GM23338 (cell line): ENCODE data around the gene RHNO1. TPM values are rescaled to one million over a fixed set of nuclear protein-coding genes. Genes with fewer than 3 reads are reported as not detected.

ENCODE experiments used
- ATAC-seq: fragments of 200-7000 bp; cut with Tn5 transposase; 3 replicates; pipeline ENCODE4 v1.9.1; 2020
- DNase-seq: peaks from one replicate; pipeline ENCODE4 v3.0.0-alpha.2; 2015; ENCODE audit warnings: low spot score
- H2AFZ ChIP-seq: fragments of 200-600 bp; sonication (generic); 2 replicates; pipeline ENCODE4 v1.8.0; 2016; ENCODE audit warnings: antibody characterized with exemption, mild to moderate bottlenecking, moderate library complexity
- H3F3A ChIP-seq: fragments of 200-600 bp; sonication (generic); replicated peaks from 2 replicates; pipeline ENCODE4 v1.8.0; 2017; ENCODE audit warnings: antibody characterized with exemption, mixed run types, low read depth
- H3K27ac ChIP-seq: fragments of 200-600 bp; sonication (generic); 2 replicates; pipeline ENCODE4 v1.6.1; 2016; ENCODE audit warnings: low read depth
- H3K27me3 ChIP-seq: fragments of 200-600 bp; sonication (generic); 2 replicates; pipeline ENCODE4 v1.8.0; 2016; ENCODE audit warnings: mild to moderate bottlenecking, mixed run types, moderate library complexity; ENCODE audit not compliant: insufficient read depth
- H3K36me3 ChIP-seq: fragments of 200-600 bp; sonication (generic); 2 replicates; pipeline ENCODE4 v1.8.0; 2016; ENCODE audit warnings: mild to moderate bottlenecking; ENCODE audit not compliant: insufficient read depth
- H3K4me1 ChIP-seq: fragments of 200-600 bp; sonication (generic); 2 replicates; pipeline ENCODE4 v1.8.0; 2016; ENCODE audit warnings: mild to moderate bottlenecking, moderate library complexity; ENCODE audit not compliant: insufficient read depth
- H3K4me2 ChIP-seq: fragments of 200-600 bp; sonication (generic); 2 replicates; pipeline ENCODE4 v1.7.1; 2017; ENCODE audit warnings: mixed run types
- H3K4me3 ChIP-seq: fragments of 200-600 bp; sonication (generic); 2 replicates; pipeline ENCODE4 v1.6.1; 2016; ENCODE audit warnings: mixed run types
- H3K79me2 ChIP-seq: fragments of 200-600 bp; sonication (generic); replicated peaks from 2 replicates; pipeline ENCODE4 v1.8.0; 2017; ENCODE audit warnings: mild to moderate bottlenecking; ENCODE audit not compliant: insufficient read depth
- H3K9me2 ChIP-seq: fragments of 200-600 bp; sonication (generic); 2 replicates; pipeline ENCODE4 v1.8.0; 2017; ENCODE audit not compliant: insufficient read depth
- H4K20me1 ChIP-seq: fragments of 200-600 bp; sonication (generic); replicated peaks from 2 replicates; pipeline ENCODE4 v1.8.0; 2017; ENCODE audit warnings: mild to moderate bottlenecking; ENCODE audit not compliant: insufficient read depth
- H3K27ac Mint-ChIP-seq: 2 replicates; pipeline ENCODE4 v1.8.0; 2020; ENCODE audit warnings: inconsistent platforms, mild to moderate bottlenecking, moderate library complexity, mixed read lengths
- H3K27me3 Mint-ChIP-seq: 3 replicates; pipeline ENCODE4 v1.8.0; 2022; ENCODE audit warnings: low read depth, mild to moderate bottlenecking, moderate library complexity, mixed read lengths, inconsistent platforms; ENCODE audit not compliant: insufficient read depth, poor library complexity
- H3K36me3 Mint-ChIP-seq: 3 replicates; pipeline ENCODE4 v1.8.0; 2021; ENCODE audit warnings: low read depth, mild to moderate bottlenecking, inconsistent platforms, moderate library complexity, mixed read lengths
- H3K4me1 Mint-ChIP-seq: 3 replicates; pipeline ENCODE4 v1.8.0; 2020; ENCODE audit warnings: mild to moderate bottlenecking, inconsistent platforms, mixed read lengths
- H3K4me3 Mint-ChIP-seq: 3 replicates; pipeline ENCODE4 v1.8.0; 2021; ENCODE audit warnings: moderate library complexity, mild to moderate bottlenecking, inconsistent platforms, mixed read lengths
- H3K9me3 Mint-ChIP-seq: 3 replicates; pipeline ENCODE4 v1.8.0; 2020; ENCODE audit warnings: moderate library complexity, mild to moderate bottlenecking, inconsistent platforms, mixed read lengths
- CREB1 ChIP-seq: fragments of 250-450 bp; sonication (Bioruptor Pico); IDR thresholded peaks from 2 replicates; pipeline ENCODE4 v1.5.0; 2020; ENCODE audit warnings: low read depth, mild to moderate bottlenecking, moderate library complexity
- EZH2 ChIP-seq: fragments of 200-600 bp; sonication (generic); IDR thresholded peaks from one replicate; pipeline ENCODE4 v1.8.0; 2017; ENCODE audit warnings: antibody characterized with exemption, mild to moderate bottlenecking, low read depth; ENCODE audit not compliant: unreplicated experiment
- JUNB ChIP-seq: IDR thresholded peaks from one replicate; pipeline ENCODE4 v1.6.1; 2016; ENCODE audit warnings: antibody characterized with exemption; ENCODE audit not compliant: unreplicated experiment
- POLR2AphosphoS5 ChIP-seq: IDR thresholded peaks from 2 replicates; pipeline ENCODE4 v1.6.1; 2016; ENCODE audit warnings: antibody characterized with exemption, low read depth
- ZNF331 ChIP-seq: fragments of 250-450 bp; sonication (Bioruptor Pico); IDR thresholded peaks from 2 replicates; pipeline ENCODE4 v1.5.0; 2020; ENCODE audit warnings: low read depth, mild to moderate bottlenecking, moderate library complexity
- polyA plus RNA-seq: library from polyadenylated mRNA; unstranded; fragments of >200 nt; fragmentation: Nextera tagmentation; extraction: Ambion mirVana; gene quantifications from 2 replicates; pipeline ENCODE4 v1.2.1, GENCODE V29; 2016
- total RNA-seq: library from RNA; depleted of rRNA; stranded (reverse); fragments of >200 nt; shearing (Covaris generic); gene quantifications from 2 replicates; pipeline ENCODE4 v1.2.3, GENCODE V29; 2014
- TF ChIP-seq, protein P1 (sequence below): IDR thresholded peaks from 2 replicates; pipeline ENCODE4 v1.6.1; 2016; ENCODE audit warnings: antibody characterized with exemption
- TF ChIP-seq, protein P2 (sequence below), 2 experiments: fragments of 200-600 bp in 1 of 2; sonication (generic) in 1 of 2; conservative IDR thresholded peaks; 2 replicates each; pipeline versions ENCODE4 v1.5.1 to v1.6.1; 2016 to 2017; ENCODE audit warnings: antibody characterized with exemption in 2 of 2, low read depth in 2 of 2, mild to moderate bottlenecking in 2 of 2, moderate library complexity in 1 of 2
- TF ChIP-seq, protein P3 (sequence below): fragments of 250-450 bp; sonication (Bioruptor Pico); IDR thresholded peaks from 2 replicates; pipeline ENCODE4 v1.5.0; 2020; ENCODE audit warnings: mild to moderate bottlenecking, moderate library complexity
- TF ChIP-seq, protein P4 (sequence below): IDR thresholded peaks from one replicate; pipeline ENCODE4 v1.6.1; 2018; ENCODE audit warnings: antibody characterized with exemption; ENCODE audit not compliant: unreplicated experiment

RHNO1 gene
- total and polyA plus RNA-seq, 2 experiments from 2014 or later = 56.4 to 63.8 TPM

DNA sequence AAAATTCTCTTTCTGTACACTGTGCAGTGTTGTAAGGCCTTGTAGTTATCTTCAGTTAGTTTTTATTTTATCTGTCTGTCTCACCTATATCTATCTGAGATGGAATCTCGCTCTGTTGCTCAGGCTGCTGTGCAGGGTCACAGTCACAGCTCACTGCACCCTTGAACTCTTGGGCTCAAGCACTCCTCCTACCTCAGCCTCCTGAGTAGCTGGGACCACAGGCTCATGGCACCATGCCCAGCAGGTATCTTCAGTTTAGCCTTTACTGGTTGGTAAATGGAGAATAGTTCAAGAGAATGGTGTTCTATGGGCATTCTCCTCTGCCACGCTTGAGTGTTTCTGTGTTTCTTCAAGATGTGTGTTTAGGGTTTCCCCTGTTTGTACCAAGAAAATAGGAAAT lies 27.2 kb downstream of the RHNO1 start:
- Mint-ChIP-seq H3K27me3 (peaks cover 4% of the 10 kb centered on the region), H3K4me1 (peaks cover 3% of the 10 kb centered on the region), H3K9me3 (no peaks in the 10 kb centered on the region), H3K36me3 (no peaks in the 10 kb centered on the region), H3K4me3 (no peak overlapping the region), H3K27ac (0 out of 2 replicates have a peak overlapping the region, but pooled peaks have one; percentile 19)
- DNase-seq (no peak), ATAC-seq (no peak)
- Histone ChIP-seq H2AFZ (no peak overlapping the region), H3K27ac (peak overlapping the region; percentile 23; the same call in 1 of the 2 replicates), H3K79me2 (peaks cover 17% of the 10 kb centered on the region), H3K9me2 (no peaks in the 10 kb centered on the region), H3K4me3 (no peak overlapping the region), H4K20me1 (no peaks in the 10 kb centered on the region), H3F3A (no peaks in the 10 kb centered on the region; the same call in 1 of the 2 replicates), H3K4me2 (no peak overlapping the region), H3K4me1 (peaks cover 4% of the 10 kb centered on the region), H3K27me3 (no peaks in the 10 kb centered on the region), H3K36me3 (no peaks in the 10 kb centered on the region)
- TF ChIP-seq, protein P1, sequence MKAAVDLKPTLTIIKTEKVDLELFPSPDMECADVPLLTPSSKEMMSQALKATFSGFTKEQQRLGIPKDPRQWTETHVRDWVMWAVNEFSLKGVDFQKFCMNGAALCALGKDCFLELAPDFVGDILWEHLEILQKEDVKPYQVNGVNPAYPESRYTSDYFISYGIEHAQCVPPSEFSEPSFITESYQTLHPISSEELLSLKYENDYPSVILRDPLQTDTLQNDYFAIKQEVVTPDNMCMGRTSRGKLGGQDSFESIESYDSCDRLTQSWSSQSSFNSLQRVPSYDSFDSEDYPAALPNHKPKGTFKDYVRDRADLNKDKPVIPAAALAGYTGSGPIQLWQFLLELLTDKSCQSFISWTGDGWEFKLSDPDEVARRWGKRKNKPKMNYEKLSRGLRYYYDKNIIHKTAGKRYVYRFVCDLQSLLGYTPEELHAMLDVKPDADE = no peak
- TF ChIP-seq POLR2AphosphoS5 (no peak), ZNF331 (CRISPR knock-in tag) (no peak), EZH2 (no peak), JUNB (no peak), CREB1 (no peak)
- TF ChIP-seq, protein P2, sequence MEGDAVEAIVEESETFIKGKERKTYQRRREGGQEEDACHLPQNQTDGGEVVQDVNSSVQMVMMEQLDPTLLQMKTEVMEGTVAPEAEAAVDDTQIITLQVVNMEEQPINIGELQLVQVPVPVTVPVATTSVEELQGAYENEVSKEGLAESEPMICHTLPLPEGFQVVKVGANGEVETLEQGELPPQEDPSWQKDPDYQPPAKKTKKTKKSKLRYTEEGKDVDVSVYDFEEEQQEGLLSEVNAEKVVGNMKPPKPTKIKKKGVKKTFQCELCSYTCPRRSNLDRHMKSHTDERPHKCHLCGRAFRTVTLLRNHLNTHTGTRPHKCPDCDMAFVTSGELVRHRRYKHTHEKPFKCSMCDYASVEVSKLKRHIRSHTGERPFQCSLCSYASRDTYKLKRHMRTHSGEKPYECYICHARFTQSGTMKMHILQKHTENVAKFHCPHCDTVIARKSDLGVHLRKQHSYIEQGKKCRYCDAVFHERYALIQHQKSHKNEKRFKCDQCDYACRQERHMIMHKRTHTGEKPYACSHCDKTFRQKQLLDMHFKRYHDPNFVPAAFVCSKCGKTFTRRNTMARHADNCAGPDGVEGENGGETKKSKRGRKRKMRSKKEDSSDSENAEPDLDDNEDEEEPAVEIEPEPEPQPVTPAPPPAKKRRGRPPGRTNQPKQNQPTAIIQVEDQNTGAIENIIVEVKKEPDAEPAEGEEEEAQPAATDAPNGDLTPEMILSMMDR (conservative IDR thresholded peaks at IDR 0.05; ENCODE audit: low read depth in 2 of 2) = no peak
- TF ChIP-seq, protein P3, sequence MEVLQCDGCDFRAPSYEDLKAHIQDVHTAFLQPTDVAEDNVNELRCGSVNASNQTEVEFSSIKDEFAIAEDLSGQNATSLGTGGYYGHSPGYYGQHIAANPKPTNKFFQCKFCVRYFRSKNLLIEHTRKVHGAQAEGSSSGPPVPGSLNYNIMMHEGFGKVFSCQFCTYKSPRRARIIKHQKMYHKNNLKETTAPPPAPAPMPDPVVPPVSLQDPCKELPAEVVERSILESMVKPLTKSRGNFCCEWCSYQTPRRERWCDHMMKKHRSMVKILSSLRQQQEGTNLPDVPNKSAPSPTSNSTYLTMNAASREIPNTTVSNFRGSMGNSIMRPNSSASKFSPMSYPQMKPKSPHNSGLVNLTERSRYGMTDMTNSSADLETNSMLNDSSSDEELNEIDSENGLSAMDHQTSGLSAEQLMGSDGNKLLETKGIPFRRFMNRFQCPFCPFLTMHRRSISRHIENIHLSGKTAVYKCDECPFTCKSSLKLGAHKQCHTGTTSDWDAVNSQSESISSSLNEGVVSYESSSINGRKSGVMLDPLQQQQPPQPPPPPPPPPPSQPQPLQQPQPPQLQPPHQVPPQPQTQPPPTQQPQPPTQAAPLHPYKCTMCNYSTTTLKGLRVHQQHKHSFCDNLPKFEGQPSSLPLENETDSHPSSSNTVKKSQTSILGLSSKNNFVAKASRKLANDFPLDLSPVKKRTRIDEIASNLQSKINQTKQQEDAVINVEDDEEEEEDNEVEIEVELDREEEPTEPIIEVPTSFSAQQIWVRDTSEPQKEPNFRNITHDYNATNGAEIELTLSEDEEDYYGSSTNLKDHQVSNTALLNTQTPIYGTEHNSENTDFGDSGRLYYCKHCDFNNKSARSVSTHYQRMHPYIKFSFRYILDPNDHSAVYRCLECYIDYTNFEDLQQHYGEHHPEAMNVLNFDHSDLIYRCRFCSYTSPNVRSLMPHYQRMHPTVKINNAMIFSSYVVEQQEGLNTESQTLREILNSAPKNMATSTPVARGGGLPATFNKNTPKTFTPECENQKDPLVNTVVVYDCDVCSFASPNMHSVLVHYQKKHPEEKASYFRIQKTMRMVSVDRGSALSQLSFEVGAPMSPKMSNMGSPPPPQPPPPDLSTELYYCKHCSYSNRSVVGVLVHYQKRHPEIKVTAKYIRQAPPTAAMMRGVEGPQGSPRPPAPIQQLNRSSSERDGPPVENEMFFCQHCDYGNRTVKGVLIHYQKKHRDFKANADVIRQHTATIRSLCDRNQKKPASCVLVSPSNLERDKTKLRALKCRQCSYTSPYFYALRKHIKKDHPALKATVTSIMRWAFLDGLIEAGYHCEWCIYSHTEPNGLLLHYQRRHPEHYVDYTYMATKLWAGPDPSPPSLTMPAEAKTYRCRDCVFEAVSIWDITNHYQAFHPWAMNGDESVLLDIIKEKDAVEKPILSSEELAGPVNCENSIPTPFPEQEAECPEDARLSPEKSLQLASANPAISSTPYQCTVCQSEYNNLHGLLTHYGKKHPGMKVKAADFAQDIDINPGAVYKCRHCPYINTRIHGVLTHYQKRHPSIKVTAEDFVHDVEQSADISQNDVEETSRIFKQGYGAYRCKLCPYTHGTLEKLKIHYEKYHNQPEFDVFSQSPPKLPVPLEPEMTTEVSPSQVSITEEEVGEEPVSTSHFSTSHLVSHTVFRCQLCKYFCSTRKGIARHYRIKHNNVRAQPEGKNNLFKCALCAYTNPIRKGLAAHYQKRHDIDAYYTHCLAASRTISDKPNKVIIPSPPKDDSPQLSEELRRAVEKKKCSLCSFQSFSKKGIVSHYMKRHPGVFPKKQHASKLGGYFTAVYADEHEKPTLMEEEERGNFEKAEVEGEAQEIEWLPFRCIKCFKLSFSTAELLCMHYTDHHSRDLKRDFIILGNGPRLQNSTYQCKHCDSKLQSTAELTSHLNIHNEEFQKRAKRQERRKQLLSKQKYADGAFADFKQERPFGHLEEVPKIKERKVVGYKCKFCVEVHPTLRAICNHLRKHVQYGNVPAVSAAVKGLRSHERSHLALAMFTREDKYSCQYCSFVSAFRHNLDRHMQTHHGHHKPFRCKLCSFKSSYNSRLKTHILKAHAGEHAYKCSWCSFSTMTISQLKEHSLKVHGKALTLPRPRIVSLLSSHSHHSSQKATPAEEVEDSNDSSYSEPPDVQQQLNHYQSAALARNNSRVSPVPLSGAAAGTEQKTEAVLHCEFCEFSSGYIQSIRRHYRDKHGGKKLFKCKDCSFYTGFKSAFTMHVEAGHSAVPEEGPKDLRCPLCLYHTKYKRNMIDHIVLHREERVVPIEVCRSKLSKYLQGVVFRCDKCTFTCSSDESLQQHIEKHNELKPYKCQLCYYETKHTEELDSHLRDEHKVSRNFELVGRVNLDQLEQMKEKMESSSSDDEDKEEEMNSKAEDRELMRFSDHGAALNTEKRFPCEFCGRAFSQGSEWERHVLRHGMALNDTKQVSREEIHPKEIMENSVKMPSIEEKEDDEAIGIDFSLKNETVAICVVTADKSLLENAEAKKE (CRISPR knock-in tag) = no peak
- TF ChIP-seq, protein P4, sequence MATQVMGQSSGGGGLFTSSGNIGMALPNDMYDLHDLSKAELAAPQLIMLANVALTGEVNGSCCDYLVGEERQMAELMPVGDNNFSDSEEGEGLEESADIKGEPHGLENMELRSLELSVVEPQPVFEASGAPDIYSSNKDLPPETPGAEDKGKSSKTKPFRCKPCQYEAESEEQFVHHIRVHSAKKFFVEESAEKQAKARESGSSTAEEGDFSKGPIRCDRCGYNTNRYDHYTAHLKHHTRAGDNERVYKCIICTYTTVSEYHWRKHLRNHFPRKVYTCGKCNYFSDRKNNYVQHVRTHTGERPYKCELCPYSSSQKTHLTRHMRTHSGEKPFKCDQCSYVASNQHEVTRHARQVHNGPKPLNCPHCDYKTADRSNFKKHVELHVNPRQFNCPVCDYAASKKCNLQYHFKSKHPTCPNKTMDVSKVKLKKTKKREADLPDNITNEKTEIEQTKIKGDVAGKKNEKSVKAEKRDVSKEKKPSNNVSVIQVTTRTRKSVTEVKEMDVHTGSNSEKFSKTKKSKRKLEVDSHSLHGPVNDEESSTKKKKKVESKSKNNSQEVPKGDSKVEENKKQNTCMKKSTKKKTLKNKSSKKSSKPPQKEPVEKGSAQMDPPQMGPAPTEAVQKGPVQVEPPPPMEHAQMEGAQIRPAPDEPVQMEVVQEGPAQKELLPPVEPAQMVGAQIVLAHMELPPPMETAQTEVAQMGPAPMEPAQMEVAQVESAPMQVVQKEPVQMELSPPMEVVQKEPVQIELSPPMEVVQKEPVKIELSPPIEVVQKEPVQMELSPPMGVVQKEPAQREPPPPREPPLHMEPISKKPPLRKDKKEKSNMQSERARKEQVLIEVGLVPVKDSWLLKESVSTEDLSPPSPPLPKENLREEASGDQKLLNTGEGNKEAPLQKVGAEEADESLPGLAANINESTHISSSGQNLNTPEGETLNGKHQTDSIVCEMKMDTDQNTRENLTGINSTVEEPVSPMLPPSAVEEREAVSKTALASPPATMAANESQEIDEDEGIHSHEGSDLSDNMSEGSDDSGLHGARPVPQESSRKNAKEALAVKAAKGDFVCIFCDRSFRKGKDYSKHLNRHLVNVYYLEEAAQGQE = no peak
